Stimulated activated CD8-positive, alpha-beta memory T cell treated with anti-CD3 and anti-CD28 coated beads, Interleukin-7, amount 100 ng/mL, for 24 hours (primary cell): ENCODE data around the gene GOLGA6D.
"Not testable (repeated sequence)": the region's sequence is repeated elsewhere in the genome, so short reads cannot be mapped to it uniquely, and the experiment has no call there.

Experiments
- DNase-seq: peaks from one replicate; pipeline ENCODE4 v3.0.0-alpha.2; 2020; ENCODE audit warnings: low read depth

The GOLGA6D gene

GRCh38 chr15:75332093-75332492 lies 49.5 kb downstream of the GOLGA6D start:
- DNase-seq, result not testable (repeated sequence)

GRCh38 chr15:75333654-75334419 lies 51.2 kb downstream of the GOLGA6D start:
- DNase-seq, result not testable (repeated sequence)

DNA sequence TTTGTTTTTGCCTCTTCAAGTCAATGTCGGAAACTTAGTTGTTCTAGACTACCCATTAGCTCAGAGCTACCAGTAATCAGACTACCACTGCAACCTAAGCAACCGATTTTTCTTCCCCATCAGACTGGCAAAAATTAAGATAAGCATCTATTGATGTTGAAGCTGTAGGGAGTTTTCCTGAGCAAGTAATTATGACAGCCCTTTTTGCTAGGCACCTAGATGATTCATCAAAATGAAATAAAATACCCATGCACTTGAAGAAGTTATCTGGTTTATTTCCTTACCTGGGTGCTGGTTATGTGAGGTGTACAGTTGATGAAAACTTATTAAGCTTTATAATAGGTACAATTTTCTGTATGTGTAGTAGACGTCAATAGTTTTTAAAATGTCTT lies 52.7 kb downstream of the GOLGA6D start:
- DNase-seq, result no peak

- peak; percentile 80 for DNase-seq
Observed at GRCh38 chr15:75335705-75336355, 53.2 kb downstream of the GOLGA6D start, which contains the start of gene COMMD4. COMMD4 (plus strand) TSS chr15:75336063; CDS start chr15:75336090, 27 bp downstream.

- no peak for DNase-seq
Observed at GRCh38 chr15:75338661-75339240, 56.1 kb downstream of the GOLGA6D start.

DNA sequence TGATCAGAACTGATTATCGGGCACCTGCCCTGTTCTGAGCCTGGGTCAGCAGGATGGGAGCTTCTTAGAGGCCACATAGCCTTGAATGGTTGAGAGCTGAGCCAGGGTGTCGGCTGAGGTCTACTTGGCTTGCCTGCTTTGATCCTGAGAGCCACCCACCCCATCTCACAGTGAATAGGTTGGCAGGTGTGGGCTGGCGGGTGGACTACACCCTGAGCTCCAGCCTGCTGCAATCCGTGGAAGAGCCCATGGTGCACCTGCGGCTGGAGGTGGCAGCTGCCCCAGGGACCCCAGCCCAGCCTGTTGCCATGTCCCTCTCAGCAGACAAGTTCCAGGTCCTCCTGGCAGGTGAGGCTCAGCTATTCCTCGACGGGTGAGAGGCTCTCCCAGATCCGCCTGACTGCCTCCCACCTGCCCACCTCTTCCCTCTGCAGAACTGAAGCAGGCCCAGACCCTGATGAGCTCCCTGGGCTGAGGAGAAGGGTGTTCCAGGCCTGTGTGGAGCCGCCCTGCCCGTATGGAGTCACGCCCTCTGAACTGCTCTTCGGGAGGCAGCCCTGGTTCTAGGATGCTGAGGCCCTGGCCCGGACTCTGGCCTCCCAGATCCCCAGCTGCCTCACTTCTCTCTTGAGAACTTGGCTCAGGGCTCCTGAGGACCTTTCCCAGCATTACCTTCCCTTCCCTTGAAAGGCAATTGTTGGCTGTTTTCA lies 57.1 kb downstream of the GOLGA6D start:
- no peak for DNase-seq

GRCh38 chr15:75342221-75342620 lies 59.6 kb downstream of the GOLGA6D start:
- DNase-seq, result no peak

GRCh38 chr15:75343953-75344352 lies 61.3 kb downstream of the GOLGA6D start:
- DNase-seq, result not testable (repeated sequence)
